ENCODE data around the gene CELSR1. TPM values are rescaled to one million over a fixed set of nuclear protein-coding genes. Genes with fewer than 3 reads are reported as not detected.
"Not testable (repeated sequence)": the region's sequence is repeated elsewhere in the genome, so short reads cannot be mapped to it uniquely, and the experiment has no call there.

Gene CELSR1
- total RNA-seq, 1 donor from 2014 or later: 8.9 TPM

- H3K27me3 ChIP-seq (ENCODE audit: low read depth): no peaks in the 10 kb centered on the region
- no peak overlapping the region for H3K4me3 ChIP-seq
- DNase-seq: no peak
- H3K9me3 ChIP-seq (replicated peaks): no peaks in the 10 kb centered on the region
- H3K4me1 ChIP-seq: no peaks in the 10 kb centered on the region
- H3K27ac ChIP-seq (replicated peaks): no peak overlapping the region
- intact Hi-C loops (cut with micrococcal nuclease): loop anchor here (10.0 kb wide), 1 partner anchor 333 kb away; no protein-coding TSS in a partner anchor
- TF ChIP-seq CTCF (IDR thresholded peaks at IDR 0.05; ENCODE audit: borderline replicate concordance): no peak
- no peaks in the 10 kb centered on the region for H3K36me3 ChIP-seq
Observed at GRCh38 chr22:46317646-46318045, 219.8 kb downstream of the CELSR1 start.

- intact Hi-C loops (cut with micrococcal nuclease): loop anchor here (10.0 kb wide), 1 partner anchor 331 kb away; no protein-coding TSS in a partner anchor
Observed at GRCh38 chr22:46315976-46316375, 221.4 kb downstream of the CELSR1 start.

GRCh38 chr22:46312848-46313247 is 224.6 kb downstream of the CELSR1 start:
- DNase-seq; H3K27me3 ChIP-seq (ENCODE audit: low read depth); H3K4me3 ChIP-seq; H3K9me3 ChIP-seq (replicated peaks); H3K36me3 ChIP-seq; H3K27ac ChIP-seq (replicated peaks): not testable (repeated sequence)
- intact Hi-C loops (cut with micrococcal nuclease): loop anchor here (5.0 to 10.0 kb wide), 2 partner anchors 191 to 328 kb away; no protein-coding TSS in a partner anchor
- peaks cover 14% of the 10 kb centered on the region for H3K4me1 ChIP-seq

More at GRCh38 chr22:46315976-46316375, 221.4 kb downstream of the CELSR1 start:
- no peaks in the 10 kb centered on the region for H3K27me3 ChIP-seq (ENCODE audit: low read depth)
- H3K27ac ChIP-seq (replicated peaks): no peak overlapping the region
- no peaks in the 10 kb centered on the region for H3K36me3 ChIP-seq
- H3K9me3 ChIP-seq (replicated peaks): no peaks in the 10 kb centered on the region
- H3K4me3 ChIP-seq: no peak overlapping the region
- no peaks in the 10 kb centered on the region for H3K4me1 ChIP-seq
- no peak for TF ChIP-seq CTCF (IDR thresholded peaks at IDR 0.05; ENCODE audit: borderline replicate concordance)
- DNase-seq: no peak

- Histone ChIP-seq H3K4me1 (peaks cover 14% of the 10 kb centered on the region), H3K27me3 (ENCODE audit: low read depth) (no peaks in the 10 kb centered on the region), H3K27ac (replicated peaks) (no peak overlapping the region), H3K9me3 (replicated peaks) (no peaks in the 10 kb centered on the region), H3K36me3 (no peaks in the 10 kb centered on the region), H3K4me3 (no peak overlapping the region)
- no peak for TF ChIP-seq CTCF (IDR thresholded peaks at IDR 0.05; ENCODE audit: borderline replicate concordance)
- intact Hi-C loops (cut with micrococcal nuclease): loop anchor here (5.0 to 10.0 kb wide), 2 partner anchors 190 to 327 kb away; no protein-coding TSS in a partner anchor
- DNase-seq: no peak
Observed at GRCh38 chr22:46312056-46312455, 225.4 kb downstream of the CELSR1 start.

Other genes starting within 250 kb of the CELSR1 start
- gene GTSE1, start 240.8 kb downstream of the CELSR1 start, total RNA-seq: 0.25 TPM
- 42.0 TPM for gene TRMU, start 201.9 kb downstream of the CELSR1 start, total RNA-seq
- 77.6 TPM for gene GRAMD4, start 82.8 kb upstream of the CELSR1 start, total RNA-seq
- gene CERK, start 200.6 kb upstream of the CELSR1 start, total RNA-seq: 76.9 TPM
- gene TBC1D22A, start 225.0 kb upstream of the CELSR1 start, total RNA-seq: 16.2 TPM